ENCODE results near the gene MRPL36.

MRPL36 gene

GRCh38 chr5:1779782-1780613 is 19.6 kb downstream of the MRPL36 start:
- no peak for DNase-seq

DNA sequence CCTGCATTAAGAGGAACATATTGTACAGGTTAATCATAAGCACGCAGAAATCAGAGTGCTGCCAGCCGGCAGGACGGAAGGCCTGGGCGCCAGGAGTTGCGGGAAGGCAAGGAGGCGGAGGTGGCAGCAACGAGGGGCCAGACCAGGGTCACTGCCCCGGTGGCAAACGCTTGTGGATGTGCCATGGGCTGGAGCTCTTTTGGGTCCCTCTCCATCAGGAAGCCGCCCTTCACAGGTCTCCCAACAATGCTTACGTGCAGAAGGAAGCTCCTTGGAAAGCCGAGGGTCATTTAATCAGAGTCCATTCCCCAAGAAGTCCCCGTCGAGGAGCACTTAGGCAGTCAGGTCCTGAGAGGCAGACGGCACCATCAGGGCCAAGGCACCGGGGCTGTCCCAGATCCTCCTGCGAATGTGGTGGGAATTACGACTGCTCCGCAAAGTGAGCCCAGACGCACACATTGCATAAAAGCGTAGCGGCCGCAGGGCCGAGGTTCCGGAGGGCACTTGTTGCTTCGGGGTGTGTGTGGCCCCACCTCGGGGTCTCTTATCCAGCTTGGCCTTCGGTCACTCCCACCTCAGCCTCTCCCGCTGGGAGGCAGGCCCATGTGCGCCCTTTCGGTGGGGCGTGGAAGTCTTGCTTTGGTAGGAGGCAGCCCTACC is 20.5 kb downstream of the MRPL36 start:
- DNase-seq, result no peak

- no peak for DNase-seq
Measured at GRCh38 chr5:1778138-1779020, 21.3 kb downstream of the MRPL36 start.

DNA sequence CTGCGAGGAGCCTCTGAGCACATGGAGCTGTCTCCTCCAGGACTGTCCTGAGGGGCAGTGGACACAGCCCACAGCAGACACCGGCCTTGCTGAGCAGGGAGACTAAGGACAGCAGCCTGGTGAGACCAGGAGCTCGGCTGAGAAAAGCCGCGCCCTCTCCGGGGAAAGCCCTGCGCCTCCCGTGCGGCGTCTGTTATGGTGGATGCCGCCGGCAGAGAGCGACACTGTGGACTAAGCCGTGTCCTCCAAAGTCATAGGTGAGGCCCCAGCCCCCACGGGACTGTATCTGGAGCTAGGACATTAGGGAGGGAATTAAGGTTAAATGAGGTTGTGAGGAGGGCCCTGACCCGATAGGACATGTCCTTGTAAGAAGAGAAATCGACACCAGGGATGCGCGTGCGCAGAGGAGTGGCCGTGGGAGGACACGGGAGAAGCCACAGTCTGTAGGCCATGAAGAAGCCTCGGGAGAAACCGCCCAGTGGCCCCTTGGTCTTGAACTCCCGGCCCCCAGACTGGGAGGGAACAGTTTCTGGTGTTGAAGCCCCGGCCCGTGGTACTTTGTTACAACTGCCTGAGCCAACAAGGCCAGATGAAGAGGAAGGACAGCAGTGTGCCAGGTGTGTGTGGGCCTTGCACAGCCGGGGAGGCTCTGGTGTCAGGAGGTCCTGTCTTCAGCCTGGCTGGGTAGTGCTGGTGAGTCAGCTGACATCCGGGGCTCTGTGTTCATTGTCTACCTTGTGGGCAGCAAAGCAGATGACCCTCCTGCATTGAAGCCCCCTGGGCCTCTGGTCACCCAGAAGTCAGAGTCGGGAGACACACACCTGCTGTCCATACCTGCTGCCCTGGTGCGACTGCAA is 22.1 kb downstream of the MRPL36 start:
- no peak for DNase-seq

DNA sequence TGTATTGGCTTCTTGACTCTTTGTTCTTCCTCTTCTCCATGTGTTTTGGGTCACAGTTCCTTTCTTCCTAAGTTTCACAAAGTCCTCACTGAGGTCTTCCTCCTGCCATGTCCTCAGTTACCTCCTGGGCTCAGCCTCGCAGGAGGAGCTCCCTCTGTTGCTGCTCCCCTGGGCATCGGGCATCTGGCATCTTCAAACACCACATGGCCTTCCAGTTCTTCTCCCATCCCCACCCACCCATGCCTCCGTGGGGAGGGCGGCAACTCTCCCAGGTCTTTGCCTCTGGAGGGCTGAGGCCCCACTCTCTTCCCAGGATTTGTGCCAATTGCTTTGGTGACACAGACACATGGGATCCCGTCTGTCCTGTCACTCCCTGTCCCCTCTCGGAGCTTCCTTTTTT is 22.8 kb downstream of the MRPL36 start:
- no peak for DNase-seq

DNA sequence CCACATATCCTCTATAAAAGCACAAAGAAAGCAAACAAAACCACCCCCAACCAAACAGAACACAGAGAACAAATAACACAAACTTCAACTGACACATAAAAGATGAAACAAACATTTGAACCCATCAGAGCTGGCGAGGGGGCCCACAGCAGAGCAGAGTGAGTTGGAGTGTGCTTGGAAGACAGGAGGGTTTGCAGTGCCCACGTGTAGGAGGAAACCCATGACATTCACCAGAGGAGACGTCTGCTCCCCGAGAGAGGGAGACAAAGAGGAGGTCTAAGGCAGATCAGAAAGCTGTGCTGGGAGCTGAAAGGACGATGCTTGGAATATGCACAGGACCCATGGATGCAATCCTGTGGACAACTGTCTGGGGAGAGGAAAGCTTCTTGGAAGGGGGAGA is 27.0 kb downstream of the MRPL36 start:
- no peak for DNase-seq

DNA sequence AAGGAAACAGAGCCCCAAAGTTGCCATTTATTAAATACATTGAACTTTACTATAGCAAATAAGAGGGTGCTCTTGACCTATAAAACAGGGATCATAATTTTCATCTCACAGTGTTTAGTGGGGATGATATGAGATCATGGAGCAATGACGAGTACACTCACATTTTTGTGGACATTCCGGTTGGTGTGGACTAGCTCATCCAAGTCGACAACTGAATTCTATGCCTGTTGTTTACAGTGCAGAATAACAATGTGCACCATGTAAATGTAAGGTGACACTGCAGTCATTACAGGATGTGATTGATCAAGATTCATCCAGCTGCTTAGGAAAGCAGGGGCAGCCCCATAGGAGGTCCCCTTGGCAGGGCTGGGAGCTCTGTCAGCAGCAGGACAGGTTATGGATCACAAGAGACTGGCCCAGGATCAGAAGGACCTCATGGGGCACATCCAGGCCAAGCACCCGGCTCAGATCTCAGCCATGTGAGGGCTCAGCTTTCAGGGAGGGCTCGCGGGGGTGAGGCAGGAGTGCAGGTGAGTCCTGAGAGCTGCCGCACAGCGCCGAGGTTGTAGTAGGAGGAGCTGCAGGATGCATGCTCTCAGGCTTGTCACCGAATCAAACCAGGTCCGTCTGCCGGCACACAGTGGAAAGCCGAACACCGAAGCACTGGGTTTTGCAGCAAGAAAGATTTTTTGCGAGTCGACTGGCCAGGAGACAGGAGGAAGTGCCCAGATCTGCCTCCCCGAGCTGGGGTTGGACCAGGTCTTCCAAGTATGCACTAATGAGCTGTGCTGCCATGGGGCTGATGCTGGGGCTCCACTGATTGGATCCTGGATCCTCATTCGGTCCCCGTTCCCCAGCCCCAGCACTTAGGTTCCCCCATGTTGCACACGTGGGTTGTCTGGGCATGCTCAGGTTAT is 28.2 kb downstream of the MRPL36 start:
- DNase-seq, result no peak

- DNase-seq, result no peak
Measured at GRCh38 chr5:1770443-1770802, 29.2 kb downstream of the MRPL36 start.

GRCh38 chr5:1769752-1770442 is 29.7 kb downstream of the MRPL36 start:
- no peak for DNase-seq

DNA sequence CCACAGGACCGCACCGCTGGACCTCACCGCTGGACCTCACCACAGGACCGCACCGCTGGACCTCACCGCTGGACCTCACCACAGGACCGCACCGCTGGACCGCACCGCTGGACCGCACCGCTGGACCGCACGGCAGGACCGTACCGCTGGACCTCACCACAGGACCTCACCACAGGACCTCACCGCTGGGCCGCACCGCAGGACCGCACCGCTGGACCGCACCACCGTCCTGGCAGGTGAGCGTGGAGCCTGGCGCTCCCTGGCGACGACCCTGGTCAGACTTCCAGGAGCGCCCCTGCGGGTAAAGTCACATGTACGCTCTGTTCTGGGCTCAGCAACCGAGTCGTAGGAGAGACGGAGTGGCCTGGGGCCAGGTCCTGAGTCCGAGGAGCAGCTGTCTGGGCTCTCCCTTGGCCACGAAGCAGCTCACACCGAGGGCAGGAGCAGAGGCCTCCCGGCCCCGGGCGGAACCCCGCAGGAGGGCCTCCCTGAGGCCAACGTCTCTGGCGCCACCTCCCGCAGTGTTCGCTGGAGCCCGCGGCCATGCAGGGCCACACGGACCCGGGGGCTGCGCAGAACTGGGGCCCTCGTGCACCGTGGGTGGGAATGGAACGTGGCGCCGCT is 30.5 kb downstream of the MRPL36 start:
- no peak for DNase-seq

- no peak for DNase-seq
Measured at GRCh38 chr5:1768283-1769000, 31.2 kb downstream of the MRPL36 start.

- DNase-seq, result no peak
Measured at GRCh38 chr5:1767524-1768282, 31.9 kb downstream of the MRPL36 start.

GRCh38 chr5:1765880-1766235 is 33.8 kb downstream of the MRPL36 start:
- DNase-seq, result no peak

GRCh38 chr5:1765141-1765879 is 34.3 kb downstream of the MRPL36 start:
- DNase-seq, result no peak

DNA sequence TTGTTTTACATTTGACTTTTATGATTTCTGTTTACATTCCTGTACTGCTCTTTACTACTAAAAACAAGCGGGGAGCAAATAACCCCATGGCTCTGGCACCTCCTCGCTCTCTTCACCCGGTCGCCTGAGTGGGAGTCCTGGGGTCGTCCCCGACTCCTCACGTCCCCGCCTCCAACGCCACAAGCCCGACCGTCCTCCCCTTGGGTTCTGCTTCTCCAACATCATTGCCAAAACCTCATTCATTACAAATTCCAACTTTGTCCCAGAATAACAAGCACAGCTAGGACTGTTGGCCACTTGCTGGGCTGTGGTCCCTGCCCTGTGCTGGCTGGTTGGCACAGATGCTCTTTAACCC is 35.1 kb downstream of the MRPL36 start:
- DNase-seq, result no peak

- no peak for DNase-seq
Measured at GRCh38 chr5:1763960-1764605, 35.6 kb downstream of the MRPL36 start.

- DNase-seq, result no peak
Measured at GRCh38 chr5:1763548-1763911, 36.1 kb downstream of the MRPL36 start.
